Endothelial cell of umbilical vein (primary cell): ENCODE measurements around the gene PNPLA2. TPM values are rescaled to one million over a fixed set of nuclear protein-coding genes. Genes with fewer than 3 reads are reported as not detected.

Experiments
- BruUV-seq: library from RNA; stranded (reverse); fragments of 400-500 nt; replicated peaks from 2 replicates; lab custom pipeline; 2021; lab: Mats Ljungman, UMichigan
- CTCF ChIA-PET: fragments of 300-600, 350-600 bp; sonication (Branson Sonifier 250); formaldehyde crosslinking; loops from one replicate; lab custom pipeline; 2021; ENCODE audit warnings: antibody characterized with exemption, inconsistent platforms; lab: Charles Lee
- POLR2A ChIA-PET: fragments of 300-600, 350-600 bp; sonication (Branson Sonifier 250); formaldehyde crosslinking; loops from one replicate; lab custom pipeline; 2021; ENCODE audit warnings: antibody characterized with exemption, inconsistent platforms; lab: Charles Lee
- DNase-seq: peaks from one replicate; pipeline ENCODE4 v3.0.0-alpha.2; 2011; ENCODE audit warnings: low read depth, low spot score
- FAIRE-seq: peaks from 2 replicates; lab custom pipeline; 2011; peaks lifted over from hg19 to GRCh38; lab: Jason Lieb, UNC
- H2AFZ ChIP-seq: 2 replicates; pipeline ENCODE4 v1.6.0; 2012; ENCODE audit warnings: low read depth, low read length, control low read depth, inconsistent platforms
- H3K27ac ChIP-seq: 2 replicates; pipeline ENCODE4 v1.5.1; 2011; ENCODE audit warnings: low read depth, mild to moderate bottlenecking, control low read depth, low read length, moderate library complexity; ENCODE audit not compliant: insufficient read depth
- H3K27me3 ChIP-seq, 2 experiments: 2 replicates each; pipeline versions ENCODE4 v1.6.0 to v1.6.1; 2011; ENCODE audit warnings: low read length in 2 of 2, mixed read lengths in 1 of 2; ENCODE audit not compliant: control insufficient read depth in 2 of 2, insufficient read depth in 2 of 2
- H3K36me3 ChIP-seq, 2 experiments: 2 replicates in 1 of 2; 3 replicates in 1 of 2; pipeline ENCODE4 v1.5.1; 2011; ENCODE audit warnings: low read length in 2 of 2, mild to moderate bottlenecking in 1 of 2, moderate library complexity in 1 of 2; ENCODE audit not compliant: control insufficient read depth in 2 of 2, insufficient read depth in 2 of 2; ENCODE audit errors: extremely low read depth in 1 of 2
- H3K4me1 ChIP-seq: 3 replicates; pipeline ENCODE4 v1.5.1; 2011; ENCODE audit warnings: mild to moderate bottlenecking, low read length; ENCODE audit not compliant: control insufficient read depth, insufficient read depth; ENCODE audit errors: extremely low read depth
- H3K4me2 ChIP-seq: 2 replicates; pipeline ENCODE4 v1.6.1; 2011; ENCODE audit warnings: low read length, control low read depth, mixed read lengths; ENCODE audit not compliant: insufficient read depth
- H3K4me3 ChIP-seq, 3 experiments: fragments of 200-600 bp in 1 of 3; sonication (generic), shearing (Covaris generic) in 1 of 3; replicated peaks in 1 of 3; 2 replicates each; pipeline ENCODE4 v1.5.1; 2011 to 2016; ENCODE audit warnings: control low read depth in 3 of 3, low read length in 3 of 3, mild to moderate bottlenecking in 2 of 3, inconsistent platforms in 1 of 3, low read depth in 1 of 3, moderate library complexity in 1 of 3; ENCODE audit not compliant: insufficient read depth in 1 of 3
- H3K79me2 ChIP-seq: 2 replicates; pipeline ENCODE4 v1.6.0; 2012; ENCODE audit warnings: low read length, inconsistent platforms; ENCODE audit not compliant: control insufficient read depth, insufficient read depth
- H3K9ac ChIP-seq: replicated peaks from 2 replicates; pipeline ENCODE3; 2011; ENCODE audit warnings: low read length, control low read depth; ENCODE audit not compliant: insufficient read depth; ENCODE audit errors: extremely low read depth
- H3K9me1 ChIP-seq: replicated peaks from 3 replicates; pipeline ENCODE4 v1.6.0; 2011; ENCODE audit warnings: mild to moderate bottlenecking, low read length; ENCODE audit not compliant: control insufficient read depth, insufficient read depth; ENCODE audit errors: extremely low read depth
- H3K9me3 ChIP-seq: replicated peaks from 2 replicates; pipeline ENCODE4 v1.5.1; 2012; ENCODE audit warnings: low read length, inconsistent platforms; ENCODE audit not compliant: control insufficient read depth, insufficient read depth
- H4K20me1 ChIP-seq: replicated peaks from 2 replicates; pipeline ENCODE3; 2011; ENCODE audit warnings: mild to moderate bottlenecking, low read length; ENCODE audit not compliant: control insufficient read depth, insufficient read depth; ENCODE audit errors: extremely low read depth
- EZH2 ChIP-seq: IDR thresholded peaks from 2 replicates; pipeline ENCODE4 v1.6.1; 2012; ENCODE audit warnings: borderline replicate concordance, low read depth, mild to moderate bottlenecking, moderate library complexity, low read length, inconsistent platforms; ENCODE audit not compliant: severe bottlenecking
- FOS ChIP-seq: IDR thresholded peaks from 2 replicates; pipeline ENCODE4 v1.6.1; 2011; ENCODE audit warnings: mild to moderate bottlenecking, low read length, moderate library complexity, borderline replicate concordance; ENCODE audit not compliant: insufficient read depth
- JUN ChIP-seq: IDR thresholded peaks from 2 replicates; pipeline ENCODE4 v1.6.1; 2011; ENCODE audit warnings: borderline replicate concordance, low read depth; ENCODE audit not compliant: insufficient read length, insufficient read depth
- MYC ChIP-seq: IDR thresholded peaks from one replicate; pipeline ENCODE4 v1.6.1; 2011; ENCODE audit warnings: mild to moderate bottlenecking, low read depth, low read length
- POLR2A ChIP-seq: IDR thresholded peaks from 2 replicates; pipeline ENCODE4 v1.6.1; 2012; ENCODE audit warnings: low read depth, mild to moderate bottlenecking, control low read depth, low read length
- POLR2AphosphoS5 ChIP-seq: IDR thresholded peaks from 2 replicates; pipeline ENCODE4 v1.6.1; 2012; ENCODE audit warnings: low read depth, mild to moderate bottlenecking, control low read depth, low read length, moderate library complexity; ENCODE audit not compliant: insufficient read depth
- dilution Hi-C: fragments of 300-500 bp; cut with MboI; formaldehyde crosslinking; loops from one replicate; pipeline ENCODE4 v1.15.0; 2019; ENCODE audit warnings: low sequenced_read_pairs; ENCODE audit not compliant: extremely low pct_ligation_motif_present
- intact Hi-C: fragments of 100-400 bp; cut with micrococcal nuclease; formaldehyde crosslinking; loops from one replicate; pipeline ENCODE4 v1.10.0; 2022
- polyA plus RNA-seq, 4 experiments: library from polyadenylated mRNA; depleted of rRNA in 3 of 4; stranded (reverse) in 3 of 4; unstranded in 1 of 4; fragments of >200 nt; gene quantifications; 2 replicates each; pipeline versions ENCODE4 v1.2.1 to v1.2.3, GENCODE V29; 2011 to 2012; ENCODE audit warnings: missing spikeins in 1 of 4
- total RNA-seq: library from RNA; stranded (reverse); gene quantifications from 2 replicates; pipeline ENCODE4 v1.2.3, GENCODE V29; 2021
- TF ChIP-seq, protein P1 (sequence below): IDR thresholded peaks from 2 replicates; pipeline ENCODE4 v1.6.1; 2011; ENCODE audit not compliant: insufficient read depth, insufficient read length
- TF ChIP-seq, protein P2 (sequence below), 2 donors: IDR thresholded peaks; 1 replicate in 1 of 2; 2 replicates in 1 of 2; pipeline ENCODE4 v1.5.1; 2011; ENCODE audit warnings: low read length in 2 of 2, mild to moderate bottlenecking in 2 of 2, moderate library complexity in 2 of 2, control low read depth in 1 of 2, inconsistent platforms in 1 of 2, low read depth in 1 of 2; ENCODE audit not compliant: insufficient read depth in 1 of 2; ENCODE audit errors: extremely low read depth in 1 of 2

The PNPLA2 gene
- total and polyA plus RNA-seq, 2 donors (not counting 3 experiments of a cell fraction or from before 2014, with no cell fraction given) = 73.1 to 75.6 TPM

DNA sequence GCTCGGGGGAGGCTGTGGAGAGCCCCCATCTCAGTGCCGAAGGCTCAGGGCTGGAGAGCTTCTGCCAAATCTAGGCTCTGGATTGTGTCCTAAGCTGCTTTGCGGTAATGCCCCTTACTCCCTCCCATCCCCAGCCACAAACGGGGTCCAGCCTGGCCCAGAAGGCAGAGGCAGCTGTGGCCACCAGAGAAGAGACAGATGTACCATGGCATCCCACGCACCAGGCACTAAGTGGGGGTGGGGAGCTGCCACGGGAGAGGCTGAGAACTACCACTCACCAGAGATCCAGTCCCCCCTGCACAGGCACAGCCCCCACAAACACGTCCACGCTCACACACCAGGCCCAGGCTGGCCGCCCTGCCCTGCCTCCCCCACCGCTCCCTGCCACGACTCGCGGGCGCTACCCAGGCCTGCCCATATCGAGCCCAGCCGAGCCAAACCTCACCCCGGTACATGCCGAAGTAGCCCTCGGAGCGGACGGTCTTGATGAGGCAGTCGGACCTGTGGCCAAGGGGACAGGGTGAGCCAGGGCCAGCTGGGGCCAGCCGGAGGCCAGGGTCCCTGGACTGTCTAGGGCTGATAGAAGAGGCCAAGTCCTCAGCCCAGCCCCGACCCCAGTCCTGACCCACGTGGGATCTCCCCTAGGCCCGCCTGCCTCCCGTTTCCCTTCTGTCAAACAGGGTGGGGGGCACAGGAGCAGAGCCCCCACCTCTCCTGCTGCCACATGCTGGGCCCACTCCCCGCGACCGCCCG lies 24.5 kb upstream of the PNPLA2 start:
- ChIA-PET POLR2A (interaction anchor here (0.5 kb wide), 1 partner anchor 15 kb away, joined by 3 read pairs; no protein-coding TSS in a partner anchor), CTCF (no interaction called here)
- no peak for DNase-seq
- Histone ChIP-seq H3K27ac (no peak overlapping the region), H3K4me1 (peaks cover 14% of the 10 kb centered on the region), H3K9me1 (no peaks in the 10 kb centered on the region), H3K9ac (no peak overlapping the region), H3K4me3 (no peak overlapping the region), H3K9me3 (no peaks in the 10 kb centered on the region), H3K79me2 (peaks cover 11% of the 10 kb centered on the region), H2AFZ (no peak overlapping the region), H4K20me1 (no peaks in the 10 kb centered on the region), H3K36me3 (no peaks in the 10 kb centered on the region), H3K4me2 (no peak overlapping the region), H3K27me3 (no peaks in the 10 kb centered on the region)
- intact Hi-C loops = no loop called here
- FAIRE-seq = no peak
- TF ChIP-seq FOS (no peak), POLR2AphosphoS5 (no peak), EZH2 (no peak), JUN (no peak), MYC (no peak), POLR2A (no peak)
- TF ChIP-seq, protein P1, sequence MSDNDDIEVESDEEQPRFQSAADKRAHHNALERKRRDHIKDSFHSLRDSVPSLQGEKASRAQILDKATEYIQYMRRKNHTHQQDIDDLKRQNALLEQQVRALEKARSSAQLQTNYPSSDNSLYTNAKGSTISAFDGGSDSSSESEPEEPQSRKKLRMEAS = no peak
- TF ChIP-seq, protein P2, sequence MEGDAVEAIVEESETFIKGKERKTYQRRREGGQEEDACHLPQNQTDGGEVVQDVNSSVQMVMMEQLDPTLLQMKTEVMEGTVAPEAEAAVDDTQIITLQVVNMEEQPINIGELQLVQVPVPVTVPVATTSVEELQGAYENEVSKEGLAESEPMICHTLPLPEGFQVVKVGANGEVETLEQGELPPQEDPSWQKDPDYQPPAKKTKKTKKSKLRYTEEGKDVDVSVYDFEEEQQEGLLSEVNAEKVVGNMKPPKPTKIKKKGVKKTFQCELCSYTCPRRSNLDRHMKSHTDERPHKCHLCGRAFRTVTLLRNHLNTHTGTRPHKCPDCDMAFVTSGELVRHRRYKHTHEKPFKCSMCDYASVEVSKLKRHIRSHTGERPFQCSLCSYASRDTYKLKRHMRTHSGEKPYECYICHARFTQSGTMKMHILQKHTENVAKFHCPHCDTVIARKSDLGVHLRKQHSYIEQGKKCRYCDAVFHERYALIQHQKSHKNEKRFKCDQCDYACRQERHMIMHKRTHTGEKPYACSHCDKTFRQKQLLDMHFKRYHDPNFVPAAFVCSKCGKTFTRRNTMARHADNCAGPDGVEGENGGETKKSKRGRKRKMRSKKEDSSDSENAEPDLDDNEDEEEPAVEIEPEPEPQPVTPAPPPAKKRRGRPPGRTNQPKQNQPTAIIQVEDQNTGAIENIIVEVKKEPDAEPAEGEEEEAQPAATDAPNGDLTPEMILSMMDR (IDR thresholded peaks at IDR 0.05; ENCODE audit: extremely low read depth in 1 of 2, insufficient read depth in 1 of 2, low read depth in 1 of 2, low read length in 2 of 2) = no peak
- no TSS peak for BruUV-seq
- dilution Hi-C loops = no loop called here
